ENCODE measurements around the gene OPN1MW3.

DNA sequence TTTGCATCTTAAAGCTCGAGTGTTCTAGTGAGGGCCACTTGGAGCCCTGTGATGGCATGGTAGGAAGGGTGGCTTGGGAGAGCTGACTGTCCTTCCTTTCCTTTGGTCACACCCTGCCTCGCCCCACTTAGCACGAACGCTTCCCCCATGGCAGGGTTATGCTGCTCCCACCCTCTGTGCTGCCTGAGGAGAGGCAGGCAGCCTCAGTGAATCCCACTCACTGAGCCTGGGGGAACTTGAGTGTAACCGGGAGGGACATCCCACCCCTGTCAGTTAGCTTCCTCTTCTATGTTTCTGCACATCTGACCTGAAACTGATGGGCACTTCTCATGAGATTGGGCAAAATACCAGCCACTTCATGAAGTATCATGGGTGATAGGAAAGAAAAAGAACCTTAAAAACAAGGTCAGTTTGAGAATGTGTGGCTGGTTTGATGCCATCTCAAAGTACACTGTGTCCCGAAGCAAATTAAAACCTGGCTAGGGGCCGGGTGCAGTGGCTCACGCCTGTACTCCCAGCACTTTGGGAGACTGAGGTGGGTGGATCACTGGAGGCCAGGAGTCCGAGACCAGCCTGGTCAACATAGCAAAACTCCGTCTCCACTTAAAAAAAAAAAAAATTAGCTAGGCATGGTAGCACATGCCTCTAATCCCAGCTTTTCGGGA, 48.3 kb downstream of the OPN1MW3 start:
- TF ChIP-seq, protein P1, sequence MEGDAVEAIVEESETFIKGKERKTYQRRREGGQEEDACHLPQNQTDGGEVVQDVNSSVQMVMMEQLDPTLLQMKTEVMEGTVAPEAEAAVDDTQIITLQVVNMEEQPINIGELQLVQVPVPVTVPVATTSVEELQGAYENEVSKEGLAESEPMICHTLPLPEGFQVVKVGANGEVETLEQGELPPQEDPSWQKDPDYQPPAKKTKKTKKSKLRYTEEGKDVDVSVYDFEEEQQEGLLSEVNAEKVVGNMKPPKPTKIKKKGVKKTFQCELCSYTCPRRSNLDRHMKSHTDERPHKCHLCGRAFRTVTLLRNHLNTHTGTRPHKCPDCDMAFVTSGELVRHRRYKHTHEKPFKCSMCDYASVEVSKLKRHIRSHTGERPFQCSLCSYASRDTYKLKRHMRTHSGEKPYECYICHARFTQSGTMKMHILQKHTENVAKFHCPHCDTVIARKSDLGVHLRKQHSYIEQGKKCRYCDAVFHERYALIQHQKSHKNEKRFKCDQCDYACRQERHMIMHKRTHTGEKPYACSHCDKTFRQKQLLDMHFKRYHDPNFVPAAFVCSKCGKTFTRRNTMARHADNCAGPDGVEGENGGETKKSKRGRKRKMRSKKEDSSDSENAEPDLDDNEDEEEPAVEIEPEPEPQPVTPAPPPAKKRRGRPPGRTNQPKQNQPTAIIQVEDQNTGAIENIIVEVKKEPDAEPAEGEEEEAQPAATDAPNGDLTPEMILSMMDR (conservative IDR thresholded peaks at IDR 0.05), result no peak
- no peak for TF ChIP-seq EZH2 (IDR thresholded peaks at IDR 0.05; ENCODE audit: low read depth)
